K562 (cell line): ENCODE measurements around the gene SLC4A1. TPM values are rescaled to one million over a fixed set of nuclear protein-coding genes. Genes with fewer than 3 reads are reported as not detected.
A peak's percentile ranks its signal among the peaks of the same experiment; 100 is the strongest.

Source experiments
- ARID3B ChIP-seq: fragments of 250-450 bp; sonication (Bioruptor Pico); IDR thresholded peaks from 2 replicates; pipeline ENCODE4 v1.4.0; 2020; ENCODE audit warnings: borderline replicate concordance
- ATF3 ChIP-seq, 2 experiments: fragments of 450-650 bp in 1 of 2; sonication (generic) in 1 of 2; formaldehyde crosslinking in 1 of 2; IDR thresholded peaks in 1 of 2; conservative IDR thresholded peaks in 1 of 2; 2 replicates each; pipeline versions ENCODE4 v1.6.1 to v1.8.1; 2016 to 2023; ENCODE audit warnings: mild to moderate bottlenecking in 2 of 2, moderate library complexity in 2 of 2, inconsistent platforms in 1 of 2, missing genetic modification reagents in 1 of 2
- ATF7 ChIP-seq: fragments of 450-650 bp; IDR thresholded peaks from 2 replicates; pipeline ENCODE4 v1.7.1; 2014; ENCODE audit warnings: mild to moderate bottlenecking, moderate library complexity
- HDAC2 ChIP-seq: fragments of 450-650 bp; IDR thresholded peaks from 2 replicates; pipeline ENCODE4 v1.6.1; 2016; ENCODE audit warnings: mild to moderate bottlenecking
- ILK ChIP-seq: fragments of 450-650 bp; IDR thresholded peaks from 2 replicates; pipeline ENCODE4 v1.6.1; 2016; ENCODE audit warnings: missing genetic modification characterization, low read depth, mild to moderate bottlenecking, missing compliant biosample characterization, moderate library complexity, borderline replicate concordance
- MAZ ChIP-seq, 2 experiments: fragments of 450-650 bp in 1 of 2; sonication (generic) in 1 of 2; formaldehyde crosslinking; IDR thresholded peaks in 1 of 2; conservative IDR thresholded peaks in 1 of 2; 2 replicates each; pipeline versions ENCODE4 v1.4.0 to v1.5.0; 2020; ENCODE audit warnings: mild to moderate bottlenecking in 1 of 2, missing genetic modification reagents in 1 of 2
- MECOM ChIP-seq: fragments of 250-450 bp; sonication (Bioruptor Pico); IDR thresholded peaks from 2 replicates; pipeline ENCODE4 v1.8.0; 2022; ENCODE audit warnings: inconsistent platforms
- PPARD ChIP-seq: fragments of 250-450 bp; sonication (Bioruptor Pico); IDR thresholded peaks from 2 replicates; pipeline ENCODE4 v1.8.0; 2022; ENCODE audit warnings: inconsistent platforms, mild to moderate bottlenecking, moderate library complexity
- SRSF3 ChIP-seq: fragments of 200-400 bp; formaldehyde crosslinking; IDR thresholded peaks from 2 replicates; pipeline ENCODE4 v1.6.1; 2016; ENCODE audit warnings: mild to moderate bottlenecking, low read length, moderate library complexity; ENCODE audit not compliant: insufficient read depth
- SUPT5H ChIP-seq: fragments of 450-650 bp; IDR thresholded peaks from 2 replicates; pipeline ENCODE4 v1.6.1; 2016
- TBP ChIP-seq: optimal IDR thresholded peaks from 2 replicates; pipeline ENCODE3; 2011; ENCODE audit warnings: low read depth, low read length, improper control_type of control experiment
- YY1 ChIP-seq, 3 experiments: IDR thresholded peaks; 2 replicates each; pipeline ENCODE4 v1.6.1; 2011; ENCODE audit warnings: low read length in 2 of 3, mild to moderate bottlenecking in 2 of 3, moderate library complexity in 2 of 3, borderline replicate concordance in 1 of 3, control low read depth in 1 of 3, low read depth in 1 of 3; ENCODE audit not compliant: insufficient read depth in 3 of 3, insufficient replicate concordance in 2 of 3, control insufficient read depth in 1 of 3, insufficient read length in 1 of 3; ENCODE audit errors: extremely low read depth in 1 of 3
- ZKSCAN3 ChIP-seq: fragments of 250-450 bp; sonication (Bioruptor Pico); IDR thresholded peaks from 2 replicates; pipeline ENCODE4 v1.4.0; 2020
- ZNF23 ChIP-seq: fragments of 250-450 bp; sonication (Bioruptor Pico); IDR thresholded peaks from 2 replicates; pipeline ENCODE4 v1.4.0; 2020; ENCODE audit warnings: mild to moderate bottlenecking
- ZNF280A ChIP-seq: fragments of 450-650 bp; IDR thresholded peaks from 2 replicates; pipeline ENCODE4 v1.6.1; 2018; ENCODE audit warnings: mild to moderate bottlenecking, low read depth; ENCODE audit not compliant: partially characterized antibody
- ZNF280B ChIP-seq: fragments of 250-450 bp; sonication (Bioruptor Pico); IDR thresholded peaks from 2 replicates; pipeline ENCODE4 v1.5.1; 2021; ENCODE audit warnings: mild to moderate bottlenecking
- ZNF3 ChIP-seq: fragments of 250-450 bp; sonication (Bioruptor Pico); IDR thresholded peaks from 2 replicates; pipeline ENCODE4 v1.5.0; 2021; ENCODE audit warnings: mild to moderate bottlenecking, moderate library complexity
- ZNF408 ChIP-seq: fragments of 250-450 bp; sonication (Bioruptor Pico); IDR thresholded peaks from 2 replicates; pipeline ENCODE4 v1.4.0; 2020; ENCODE audit warnings: low read depth, mild to moderate bottlenecking, moderate library complexity
- ZNF740 ChIP-seq, 3 experiments: fragments of 200-800 bp in 1 of 3; sonication (Bioruptor generic) in 1 of 3; sonication (generic) in 1 of 3; formaldehyde crosslinking in 1 of 3; IDR thresholded peaks; 2 replicates each; pipeline versions ENCODE4 v1.6.1 to v1.8.0; 2016 to 2022; ENCODE audit warnings: mild to moderate bottlenecking in 2 of 3, missing compliant biosample characterization in 2 of 3, missing genetic modification characterization in 2 of 3, missing genetic modification reagents in 1 of 3
- polyA plus RNA-seq, 8 experiments: library from polyadenylated mRNA; depleted of rRNA in 4 of 8; stranded (reverse) in 5 of 8; unstranded in 3 of 8; fragments of >200 nt; fragmentation: Nextera tagmentation in 2 of 8; fragmentation: Illumina TruSeq in 1 of 8; extraction: Ambion mirVana in 2 of 8; extraction: Trizol in 1 of 8; gene quantifications; 2 replicates each; pipeline versions ENCODE4 v1.2.1 to v1.2.3, GENCODE V29; 2011 to 2014; ENCODE audit warnings: inconsistent platforms in 1 of 8, missing spikeins in 1 of 8
- total RNA-seq, 7 experiments: library from RNA; depleted of rRNA in 6 of 7; stranded (reverse); fragments of >200 nt in 6 of 7; fragmentation: Illumina TruSeq in 2 of 7; extraction: Trizol in 2 of 7; gene quantifications; 2 replicates each; pipeline versions ENCODE4 v1.2.1 to v1.2.3, GENCODE V29; 2011 to 2021; ENCODE audit warnings: low replicate concordance in 1 of 7

The SLC4A1 gene
- total and polyA plus RNA-seq, 9 of the 15 experiments (the other 6 are each of a cell fraction or from before 2014, with no cell fraction given) = 0.14 to 1.00 (median 0.53) TPM

- peak; percentile 45; the same call in 1 of the 2 replicates for TF ChIP-seq ZNF740 (CRISPR knock-in tag; IDR thresholded peaks at IDR 0.05)
- 0 out of 4 replicates have a peak, but pooled peaks of 1 of the 2 experiments have one; percentile 7 for TF ChIP-seq ZNF740 (tag; IDR thresholded peaks at IDR 0.05)
- TF ChIP-seq ATF3 (IDR thresholded peaks at IDR 0.05) = no peak
- 0 out of 2 replicates have a peak, but pooled peaks have one; percentile 37 for TF ChIP-seq ATF3 (CRISPR knock-in tag; conservative IDR thresholded peaks at IDR 0.05)
- TF ChIP-seq ILK = no peak
- TF ChIP-seq MAZ (CRISPR knock-in tag; conservative IDR thresholded peaks at IDR 0.05 in 1 of 2, IDR thresholded peaks at IDR 0.05 in 1 of 2) = peak in 1 of 2 experiments; percentile 71; a peak in 2 of 4 replicates
- no peak for TF ChIP-seq ZNF280A
- TF ChIP-seq SUPT5H = peak; percentile 70
- TF ChIP-seq ARID3B (CRISPR knock-in tag) = no peak
- TF ChIP-seq ATF7 = 0 out of 2 replicates have a peak, but pooled peaks have one; percentile 11
- TF ChIP-seq ZNF280B (CRISPR knock-in tag) = no peak
- TF ChIP-seq HDAC2 = peak; percentile 23; the same call in 1 of the 2 replicates
- TF ChIP-seq SRSF3 = no peak
- no peak for TF ChIP-seq PPARD
- no peak for TF ChIP-seq ZNF3 (CRISPR knock-in tag)
- TF ChIP-seq ZKSCAN3 = no peak
- TF ChIP-seq MECOM (CRISPR knock-in tag) = no peak
- TF ChIP-seq ZNF408 = no peak
- peak in 1 of 3 experiments; percentile 8 for TF ChIP-seq YY1 (IDR thresholded peaks at IDR 0.05; ENCODE audit: borderline replicate concordance in 1 of 3, control insufficient read depth in 1 of 3, extremely low read depth in 1 of 3, insufficient read depth in 3 of 3, insufficient read length in 1 of 3, insufficient replicate concordance in 2 of 3, low read depth in 1 of 3, low read length in 2 of 3)
- peak; percentile 4 for TF ChIP-seq TBP
- no peak for TF ChIP-seq ZNF23 (CRISPR knock-in tag)
These were observed 67.3 kb downstream of the SLC4A1 start (continued) for GRCh38 chr17:44200478-44201155.
